ENCODE measurements around the gene TMEM235. TPM values are rescaled to one million over a fixed set of nuclear protein-coding genes. Genes with fewer than 3 reads are reported as not detected.
A peak's percentile ranks its signal among the peaks of the same experiment; 100 is the strongest.

Gene TMEM235
- total and polyA plus RNA-seq, 9 of the 15 experiments (the other 6 are each of a cell fraction or from before 2014, with no cell fraction given) = not detected

- no peak; the same call in 1 of the 2 replicates for TF ChIP-seq CEBPG (CRISPR knock-in tag; IDR thresholded peaks at IDR 0.05)
- TF ChIP-seq CEBPG (tag; conservative IDR thresholded peaks at IDR 0.05 in 1 of 2, IDR thresholded peaks at IDR 0.05 in 1 of 2) = peak; percentile 58 to 80
- peak; percentile 99 for TF ChIP-seq CLOCK (CRISPR knock-in tag; IDR thresholded peaks at IDR 0.05; ENCODE audit: borderline replicate concordance)
- TF ChIP-seq XRCC4 (IDR thresholded peaks at IDR 0.05; ENCODE audit: extremely low read depth, insufficient read depth, insufficient read length) = no peak
- peak; percentile 65; the same call in 1 of the 2 replicates for TF ChIP-seq CREB3L1 (IDR thresholded peaks at IDR 0.05; ENCODE audit: borderline replicate concordance, low read depth)
- TF ChIP-seq TBP (optimal IDR thresholded peaks at IDR 0.05; ENCODE audit: low read depth, low read length) = peak; percentile 35
- TF ChIP-seq TCF7L2 (IDR thresholded peaks at IDR 0.05; ENCODE audit: low read depth, low read length) = no peak
- TF ChIP-seq NR3C1 (CRISPR knock-in tag; IDR thresholded peaks at IDR 0.05) = no peak
- peak; percentile 98 for TF ChIP-seq SLC30A9 (CRISPR knock-in tag; IDR thresholded peaks at IDR 0.05)
- peak; percentile 77 for TF ChIP-seq MGA (IDR thresholded peaks at IDR 0.05)
- TF ChIP-seq NR2F6 (CRISPR knock-in tag; IDR thresholded peaks at IDR 0.05) = peak; percentile 98
Observed at GRCh38 chr17:78272181-78272913, 40.9 kb downstream of the TMEM235 start (continued).
